ENCODE measurements around the gene CENPL.
"Not testable (repeated sequence)": the region's sequence is repeated elsewhere in the genome, so short reads cannot be mapped to it uniquely, and the experiment has no call there.

Gene CENPL

DNA sequence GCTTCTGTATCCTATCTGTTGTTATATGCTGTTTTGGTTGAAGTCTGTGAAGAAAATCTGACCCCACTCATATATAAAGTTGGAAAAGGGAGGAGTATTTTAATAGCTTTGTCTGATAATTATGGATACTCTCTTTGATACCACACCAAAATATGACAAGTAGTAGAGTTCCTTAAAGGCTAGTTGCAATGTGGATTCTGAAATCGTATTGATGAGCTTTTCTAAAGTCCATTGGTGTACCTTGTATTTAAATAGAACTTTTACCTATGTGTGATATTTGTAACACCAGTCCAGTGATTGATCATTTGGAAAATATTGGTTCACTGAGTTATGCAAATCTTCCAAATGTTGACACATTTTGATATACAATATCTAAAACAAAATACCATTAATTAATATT lies 35.4 kb upstream of the CENPL start:
- no peak for DNase-seq
- Mint-ChIP-seq H3K9me3 (no peaks in the 10 kb centered on the region), H3K4me3 (no peak overlapping the region), H3K27ac (peak overlapping the region; percentile 70), H3K4me1 (peaks cover 14% of the 10 kb centered on the region), H3K27me3 (ENCODE audit: low read depth, poor library complexity) (no peaks in the 10 kb centered on the region), H3K36me3 (ENCODE audit: low read depth) (peaks cover 68% of the 10 kb centered on the region)
- TF ChIP-seq CTCF (IDR thresholded peaks at IDR 0.05): no peak

- not testable (repeated sequence) for H3K4me3 Mint-ChIP-seq; H3K27me3 Mint-ChIP-seq (ENCODE audit: low read depth, poor library complexity); H3K9me3 Mint-ChIP-seq; H3K27ac Mint-ChIP-seq; H3K4me1 Mint-ChIP-seq; DNase-seq
- peaks cover 67% of the 10 kb centered on the region for H3K36me3 Mint-ChIP-seq (ENCODE audit: low read depth)
Measured at GRCh38 chr1:173859547-173859946, 34.9 kb upstream of the CENPL start.

DNA sequence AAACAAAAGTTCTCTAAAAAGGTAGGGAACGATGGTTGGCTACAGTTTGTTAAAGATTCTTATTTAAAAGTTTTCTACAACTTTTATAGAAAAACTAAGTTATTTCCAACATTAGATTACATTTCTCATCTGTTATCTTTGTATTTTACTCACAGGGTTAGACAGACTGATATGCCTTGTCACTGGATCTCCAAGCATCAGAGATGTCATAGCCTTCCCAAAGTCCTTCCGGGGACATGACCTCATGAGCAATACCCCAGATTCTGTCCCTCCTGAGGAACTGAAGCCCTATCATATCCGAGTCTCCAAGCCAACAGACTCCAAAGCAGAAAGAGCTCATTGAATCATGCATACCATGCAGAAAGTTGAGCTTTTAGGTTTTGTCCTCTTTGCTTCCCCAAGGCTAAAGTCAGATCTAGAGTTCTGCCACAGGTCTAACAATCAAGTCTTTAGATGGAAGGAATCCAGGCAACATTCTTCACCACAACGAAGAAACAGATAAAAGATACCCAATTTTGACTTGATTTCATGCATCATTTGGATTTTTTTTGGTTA lies 32.8 kb upstream of the CENPL start:
- peak overlapping the region; percentile 77 for H3K27ac Mint-ChIP-seq
- peaks cover 71% of the 10 kb centered on the region for H3K36me3 Mint-ChIP-seq (ENCODE audit: low read depth)
- DNase-seq: no peak
- no peak for TF ChIP-seq CTCF (IDR thresholded peaks at IDR 0.05)
- no peak overlapping the region for H3K4me3 Mint-ChIP-seq
- no peaks in the 10 kb centered on the region for H3K9me3 Mint-ChIP-seq
- peaks cover 7% of the 10 kb centered on the region for H3K4me1 Mint-ChIP-seq
- H3K27me3 Mint-ChIP-seq (ENCODE audit: low read depth, poor library complexity): no peaks in the 10 kb centered on the region

- Mint-ChIP-seq H3K9me3 (no peaks in the 10 kb centered on the region), H3K4me3 (no peak overlapping the region), H3K36me3 (ENCODE audit: low read depth) (peaks cover 72% of the 10 kb centered on the region), H3K27ac (no peak overlapping the region), H3K27me3 (ENCODE audit: low read depth, poor library complexity) (no peaks in the 10 kb centered on the region), H3K4me1 (peaks cover 7% of the 10 kb centered on the region)
- no peak for DNase-seq
- no peak for TF ChIP-seq CTCF (IDR thresholded peaks at IDR 0.05)
Measured at GRCh38 chr1:173856903-173857302, 32.2 kb upstream of the CENPL start.

DNA sequence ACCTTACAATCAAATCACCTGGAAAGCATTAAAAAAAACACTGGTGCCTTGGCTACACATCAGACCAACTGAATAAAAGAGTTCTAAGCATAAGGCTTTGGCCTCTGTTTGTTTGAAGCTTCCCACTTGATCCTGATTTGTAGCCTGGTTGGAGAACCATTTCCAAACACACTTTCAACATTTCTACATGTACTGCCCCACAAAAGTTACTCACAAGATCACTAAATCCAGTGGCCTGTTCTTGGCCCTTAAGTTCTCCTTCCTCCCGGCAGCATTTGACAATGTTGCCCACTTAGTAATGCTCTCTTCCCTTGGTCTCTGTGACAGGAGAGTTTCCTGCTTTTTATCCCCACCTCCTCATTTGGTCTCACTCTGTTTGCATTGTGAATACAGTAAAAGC lies 31.3 kb upstream of the CENPL start:
- Mint-ChIP-seq H3K36me3 (ENCODE audit: low read depth) (peaks cover 77% of the 10 kb centered on the region), H3K4me3 (no peak overlapping the region), H3K4me1 (peaks cover 7% of the 10 kb centered on the region), H3K9me3 (no peaks in the 10 kb centered on the region), H3K27me3 (ENCODE audit: low read depth, poor library complexity) (no peaks in the 10 kb centered on the region), H3K27ac (peak overlapping the region; percentile 3)
- TF ChIP-seq CTCF (IDR thresholded peaks at IDR 0.05): no peak
- DNase-seq: no peak

GRCh38 chr1:173853074-173853473 lies 28.4 kb upstream of the CENPL start:
- no peaks in the 10 kb centered on the region for H3K9me3 Mint-ChIP-seq
- peaks cover 7% of the 10 kb centered on the region for H3K4me1 Mint-ChIP-seq
- peaks cover 67% of the 10 kb centered on the region for H3K36me3 Mint-ChIP-seq (ENCODE audit: low read depth)
- no peak for TF ChIP-seq CTCF (IDR thresholded peaks at IDR 0.05)
- no peak overlapping the region for H3K4me3 Mint-ChIP-seq
- H3K27ac Mint-ChIP-seq: peak overlapping the region; percentile 97
- H3K27me3 Mint-ChIP-seq (ENCODE audit: low read depth, poor library complexity): no peaks in the 10 kb centered on the region
- no peak for DNase-seq
